GM18907 (cell line): ENCODE data around the gene GJB4.
"Not testable (repeated sequence)": the region's sequence is repeated elsewhere in the genome, so short reads cannot be mapped to it uniquely, and the experiment has no call there.

Source experiments
- ATAC-seq: cut with Tn5 transposase; IDR thresholded peaks from one replicate; pipeline ENCODE4 v1.9.1; 2021; ENCODE audit warnings: mild to moderate bottlenecking, moderate library complexity; ENCODE audit not compliant: unreplicated experiment

The GJB4 gene

GRCh38 chr1:34746785-34747637, 12.5 kb upstream of the GJB4 start:
- ATAC-seq: no peak

- no peak for ATAC-seq
Measured at GRCh38 chr1:34747638-34747941, 11.9 kb upstream of the GJB4 start.

- no peak for ATAC-seq
Measured at GRCh38 chr1:34749992-34750391, 9.5 kb upstream of the GJB4 start.

DNA sequence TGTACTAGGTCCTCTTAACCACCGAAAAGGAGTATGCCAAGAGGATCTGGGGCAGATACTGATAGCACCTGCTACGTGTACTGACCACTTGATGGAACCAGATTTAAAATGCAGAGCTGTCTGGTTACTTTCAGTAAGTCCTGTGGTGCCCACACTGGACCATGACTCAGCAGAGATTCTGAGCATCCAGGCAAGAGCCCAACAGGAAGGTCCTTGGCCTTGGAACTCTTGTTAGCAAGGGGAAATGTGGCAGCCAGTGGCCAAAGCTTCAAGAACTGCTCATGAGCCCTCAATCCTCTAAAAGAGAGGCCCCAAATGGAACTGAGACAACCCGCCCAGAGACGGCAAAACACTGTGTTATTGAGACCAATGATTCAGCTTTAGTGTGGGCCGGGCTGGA, 8.9 kb upstream of the GJB4 start:
- ATAC-seq: no peak

DNA sequence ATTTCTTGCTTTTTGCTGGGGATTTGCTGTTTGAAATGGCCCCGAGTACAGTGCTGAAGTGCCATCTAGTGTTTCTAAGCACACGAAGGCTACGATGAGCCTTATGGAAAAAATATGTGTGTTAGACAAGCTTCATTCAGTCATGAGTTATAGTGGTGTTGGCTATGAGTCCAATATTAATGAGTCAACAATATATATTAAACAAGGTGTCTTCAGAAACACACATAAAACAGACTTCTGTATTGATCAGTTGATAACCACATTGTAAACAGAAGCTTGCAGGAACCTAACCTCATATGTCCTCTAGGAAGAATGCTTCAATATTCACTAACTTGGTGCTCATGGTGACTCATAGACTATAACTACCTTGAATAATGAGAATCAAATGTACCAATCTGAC, 6.4 kb upstream of the GJB4 start:
- ATAC-seq: no peak

DNA sequence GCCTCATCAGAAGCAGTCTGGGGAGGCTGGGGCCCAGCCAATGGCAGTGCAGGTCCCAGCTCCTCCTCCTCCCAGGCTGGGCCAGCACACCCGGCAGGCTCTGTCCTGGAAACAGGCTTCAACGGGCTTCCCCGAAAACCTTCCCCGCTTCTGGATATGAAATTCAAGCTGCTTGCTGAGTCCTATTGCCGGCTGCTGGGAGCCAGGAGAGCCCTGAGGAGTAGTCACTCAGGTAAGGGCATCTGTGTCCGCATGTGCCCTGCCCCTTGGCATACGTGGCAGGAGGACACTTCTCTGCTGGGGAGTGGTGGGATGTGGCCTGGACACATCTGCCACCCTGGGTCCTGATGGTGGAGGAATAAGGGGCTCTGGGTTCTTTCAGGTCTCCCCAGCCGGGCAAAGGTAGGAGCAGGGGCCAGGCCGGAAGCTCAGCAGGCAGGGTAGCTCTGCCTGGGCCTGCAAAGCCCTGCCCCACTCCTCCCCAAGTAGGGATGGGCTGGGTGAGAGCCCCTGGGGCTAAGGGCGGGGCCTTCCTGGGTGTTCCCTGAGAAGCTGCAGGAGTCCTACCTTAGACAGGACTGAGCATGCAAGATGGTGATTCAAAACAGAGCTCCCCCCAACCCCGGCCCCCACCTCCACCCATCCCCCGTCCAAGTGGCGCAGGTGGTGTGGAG, 4.4 kb upstream of the GJB4 start, which contains the start of gene GJB5:
Gene GJB5, plus strand, starts transcription at position 84 of the 674 bp plus-strand sequence. CDS start 2,284 bp downstream, outside the sequence.
- ATAC-seq: no peak

- no peak for ATAC-seq
Measured at GRCh38 chr1:34755961-34756360, 3.6 kb upstream of the GJB4 start.

DNA sequence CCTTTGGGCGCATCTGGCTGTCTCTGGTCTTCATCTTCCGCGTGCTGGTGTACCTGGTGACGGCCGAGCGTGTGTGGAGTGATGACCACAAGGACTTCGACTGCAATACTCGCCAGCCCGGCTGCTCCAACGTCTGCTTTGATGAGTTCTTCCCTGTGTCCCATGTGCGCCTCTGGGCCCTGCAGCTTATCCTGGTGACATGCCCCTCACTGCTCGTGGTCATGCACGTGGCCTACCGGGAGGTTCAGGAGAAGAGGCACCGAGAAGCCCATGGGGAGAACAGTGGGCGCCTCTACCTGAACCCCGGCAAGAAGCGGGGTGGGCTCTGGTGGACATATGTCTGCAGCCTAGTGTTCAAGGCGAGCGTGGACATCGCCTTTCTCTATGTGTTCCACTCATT, 2.2 kb upstream of the GJB4 start:
- ATAC-seq: no peak

GRCh38 chr1:34758751-34759150, 789 bp upstream of the GJB4 start:
- no peak for ATAC-seq

DNA sequence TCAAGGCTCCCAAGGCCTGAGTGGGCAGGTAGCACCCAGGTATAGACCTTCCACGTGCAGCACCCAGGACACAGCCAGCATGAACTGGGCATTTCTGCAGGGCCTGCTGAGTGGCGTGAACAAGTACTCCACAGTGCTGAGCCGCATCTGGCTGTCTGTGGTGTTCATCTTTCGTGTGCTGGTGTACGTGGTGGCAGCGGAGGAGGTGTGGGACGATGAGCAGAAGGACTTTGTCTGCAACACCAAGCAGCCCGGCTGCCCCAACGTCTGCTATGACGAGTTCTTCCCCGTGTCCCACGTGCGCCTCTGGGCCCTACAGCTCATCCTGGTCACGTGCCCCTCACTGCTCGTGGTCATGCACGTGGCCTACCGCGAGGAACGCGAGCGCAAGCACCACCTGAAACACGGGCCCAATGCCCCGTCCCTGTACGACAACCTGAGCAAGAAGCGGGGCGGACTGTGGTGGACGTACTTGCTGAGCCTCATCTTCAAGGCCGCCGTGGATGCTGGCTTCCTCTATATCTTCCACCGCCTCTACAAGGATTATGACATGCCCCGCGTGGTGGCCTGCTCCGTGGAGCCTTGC, 1.7 kb downstream of the GJB4 start:
- no peak for ATAC-seq

GRCh38 chr1:34761776-34762307, 2.3 kb downstream of the GJB4 start:
- no peak for ATAC-seq

- no peak for ATAC-seq
Measured at GRCh38 chr1:34762474-34763141, 3.1 kb downstream of the GJB4 start.

- no peak for ATAC-seq
Measured at GRCh38 chr1:34763142-34763781, 3.7 kb downstream of the GJB4 start.

DNA sequence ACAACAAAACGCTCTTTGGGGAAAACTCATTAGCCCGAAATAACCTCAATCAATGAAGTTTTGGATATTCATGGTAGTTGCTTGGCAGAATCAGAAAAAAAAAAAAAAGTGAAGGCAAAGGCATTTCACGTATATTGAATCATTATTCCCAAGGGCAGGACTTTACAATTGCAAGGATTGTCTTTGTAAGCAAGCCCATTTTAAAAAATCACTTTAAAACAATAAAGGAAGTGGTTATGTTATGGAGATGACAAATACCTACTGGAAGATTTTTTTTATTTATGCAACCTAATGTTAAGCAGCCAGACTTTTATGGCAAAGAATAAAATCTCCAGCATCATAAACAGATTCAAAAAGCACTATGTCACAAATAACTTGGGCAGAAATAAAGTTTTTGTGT, 9.3 kb downstream of the GJB4 start:
- no peak for ATAC-seq

DNA sequence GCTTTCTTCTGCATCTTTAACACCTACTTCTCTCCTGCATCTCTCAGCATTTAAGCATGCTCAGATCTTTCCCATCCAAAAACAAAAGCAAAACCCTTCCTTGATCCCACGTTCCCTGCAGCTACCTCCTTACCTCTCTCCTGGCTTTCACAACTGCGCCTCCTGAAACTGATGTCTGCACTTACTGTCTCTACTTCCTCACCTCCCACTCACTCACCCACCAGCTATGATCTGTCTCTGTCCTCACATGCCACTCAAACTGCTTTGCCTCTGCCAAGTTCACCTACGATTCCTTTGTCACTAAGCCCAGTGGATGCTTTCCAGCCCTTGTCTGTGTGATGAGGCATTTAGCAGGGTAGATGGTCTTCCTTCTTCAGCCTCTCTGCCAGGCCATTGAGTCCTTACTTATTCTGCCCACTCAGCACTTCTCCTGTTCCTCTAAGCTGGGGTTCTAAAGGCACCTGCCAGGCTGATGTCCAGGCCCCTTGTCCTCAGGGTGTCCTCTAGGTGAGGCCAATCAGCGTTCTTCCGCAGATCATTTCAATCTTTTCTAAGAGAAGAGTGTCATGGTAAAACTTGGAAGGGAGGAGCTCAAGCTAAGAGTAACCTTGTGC, 11.5 kb downstream of the GJB4 start:
- no peak for ATAC-seq

DNA sequence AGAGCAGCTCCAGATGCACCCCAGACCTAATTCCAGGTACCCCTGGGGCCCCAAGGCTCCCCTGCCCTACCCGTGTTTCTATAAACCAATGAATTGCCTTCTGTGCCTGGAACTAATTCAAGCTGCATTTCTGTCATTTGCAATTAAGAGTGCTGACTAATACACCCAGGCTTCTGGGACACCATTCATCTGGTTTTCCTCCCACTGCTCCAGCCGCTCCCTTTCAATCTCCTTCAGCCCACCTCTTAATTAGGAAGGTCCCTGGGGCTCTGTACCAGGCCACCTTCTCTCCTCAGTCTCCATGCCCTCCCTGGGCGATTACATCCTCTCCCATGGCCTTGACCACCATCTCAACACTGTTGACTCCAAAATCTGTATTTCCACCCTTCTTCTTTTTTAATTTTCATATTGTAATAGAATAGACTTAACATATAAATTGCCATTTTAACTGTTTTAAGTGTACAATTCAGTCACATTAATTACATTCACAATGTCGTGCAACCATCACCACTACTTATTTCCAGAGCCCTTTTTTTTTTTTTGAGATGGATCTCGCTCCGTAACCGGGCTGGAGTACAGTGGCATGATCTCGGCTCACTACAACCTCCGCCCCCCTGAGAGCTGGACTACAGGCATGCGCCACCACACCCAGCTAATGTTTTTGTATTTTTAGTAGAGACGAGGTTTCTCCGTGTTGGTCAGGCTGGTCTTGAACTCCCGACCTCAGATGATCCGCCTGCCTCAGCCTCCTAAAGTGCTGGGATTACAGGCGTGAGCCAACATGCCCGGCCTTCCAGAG, 12.2 kb downstream of the GJB4 start:
- ATAC-seq: no peak

GRCh38 chr1:34773114-34773513, 13.6 kb downstream of the GJB4 start:
- not testable (repeated sequence) for ATAC-seq

GRCh38 chr1:34774957-34775356, 15.4 kb downstream of the GJB4 start:
- ATAC-seq: no peak

DNA sequence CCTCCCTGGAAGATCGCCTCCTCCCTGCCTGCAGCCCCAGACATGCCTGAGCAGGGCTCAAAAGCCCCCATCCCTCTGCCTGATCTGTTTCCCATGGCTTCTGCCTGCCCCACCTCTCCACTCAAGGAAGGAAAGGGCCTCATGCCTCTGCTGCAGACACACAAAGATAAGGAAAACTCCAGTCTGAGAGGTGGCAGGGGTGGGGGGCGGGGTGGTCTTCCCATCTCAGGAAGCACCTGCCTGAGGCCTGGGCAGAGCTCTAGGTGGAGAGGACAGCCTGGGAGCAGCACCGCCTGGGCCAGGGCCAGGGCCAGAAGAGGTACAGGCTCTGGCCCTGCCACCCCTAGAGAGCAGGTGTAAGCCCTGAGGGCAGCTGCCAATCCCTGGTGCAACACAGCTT, 17.4 kb downstream of the GJB4 start:
- no peak for ATAC-seq
